Common myeloid progenitor, CD34-positive (primary cell): ENCODE results near the gene MMS19. TPM values are rescaled to one million over a fixed set of nuclear protein-coding genes. Genes with fewer than 3 reads are reported as not detected.
A peak's percentile ranks its signal among the peaks of the same experiment; 100 is the strongest.

Source experiments
- CTCF ChIA-PET: fragments of 350-600 bp; sonication (Branson Sonifier 250); formaldehyde crosslinking; loops from one replicate; lab custom pipeline; 2021; ENCODE audit warnings: antibody characterized with exemption; lab: Charles Lee
- POLR2A ChIA-PET: fragments of 350-600 bp; sonication (Branson Sonifier 250); formaldehyde crosslinking; loops from one replicate; lab custom pipeline; 2021; ENCODE audit warnings: antibody characterized with exemption; lab: Charles Lee
- DNase-seq, 3 donors: peaks; one replicate each; pipeline versions ENCODE4 v3.0.0 to v3.0.0-alpha.2; 2013
- H3K27ac ChIP-seq, 2 experiments: 1 replicate in 1 of 2; 2 replicates in 1 of 2; pipeline ENCODE4 v1.7.0; 2013; ENCODE audit warnings: inconsistent platforms in 2 of 2, low read length in 2 of 2, mild to moderate bottlenecking in 2 of 2, low read depth in 1 of 2, moderate library complexity in 1 of 2; ENCODE audit not compliant: severe bottlenecking in 2 of 2, insufficient read depth in 1 of 2, poor library complexity in 1 of 2
- H3K27me3 ChIP-seq, 5 experiments: replicated peaks in 2 of 5; 1 replicate in 3 of 5; 2 replicates in 2 of 5; pipeline versions ENCODE4 v1.6.1 to v1.7.0; 2013; ENCODE audit warnings: low read length in 4 of 5, mild to moderate bottlenecking in 2 of 5, moderate library complexity in 2 of 5, inconsistent platforms in 1 of 5; ENCODE audit not compliant: insufficient read depth in 5 of 5, control insufficient read depth in 4 of 5
- H3K36me3 ChIP-seq, 4 experiments: 1 replicate in 2 of 4; 2 replicates in 2 of 4; pipeline versions ENCODE4 v1.6.1 to v1.7.0; 2013; ENCODE audit warnings: low read length in 3 of 4, control low read depth in 1 of 4, mild to moderate bottlenecking in 1 of 4; ENCODE audit not compliant: control insufficient read depth in 4 of 4, insufficient read depth in 4 of 4
- H3K4me1 ChIP-seq, 4 experiments: 1 replicate in 3 of 4; 2 replicates in 1 of 4; pipeline versions ENCODE4 v1.6.1 to v1.7.1; 2013; ENCODE audit warnings: low read length in 3 of 4, mild to moderate bottlenecking in 3 of 4, control low read depth in 1 of 4, inconsistent platforms in 1 of 4, moderate library complexity in 1 of 4; ENCODE audit not compliant: control insufficient read depth in 4 of 4, insufficient read depth in 4 of 4; ENCODE audit errors: control extremely low read depth in 1 of 4
- H3K4me3 ChIP-seq, 7 experiments: 1 replicate in 4 of 7; 2 replicates in 3 of 7; pipeline versions ENCODE4 v1.5.1 to v1.7.0; 2013; ENCODE audit warnings: mild to moderate bottlenecking in 7 of 7, low read length in 6 of 7, moderate library complexity in 6 of 7, inconsistent platforms in 2 of 7, low read depth in 2 of 7, control low read depth in 1 of 7; ENCODE audit not compliant: insufficient read depth in 4 of 7, control insufficient read depth in 1 of 7; ENCODE audit errors: extremely low read depth in 1 of 7
- H3K9me3 ChIP-seq, 5 experiments: 1 replicate in 4 of 5; 2 replicates in 1 of 5; pipeline versions ENCODE4 v1.6.1 to v1.7.1; 2013; ENCODE audit warnings: low read length in 4 of 5, mild to moderate bottlenecking in 2 of 5, inconsistent platforms in 1 of 5, low read depth in 1 of 5, moderate library complexity in 1 of 5; ENCODE audit not compliant: control insufficient read depth in 4 of 5, insufficient read depth in 2 of 5; ENCODE audit errors: control extremely low read depth in 1 of 5
- WGBS: methylation state at CpG from one replicate; pipeline ENCODE4 v1.1.5; 2013; ENCODE audit not compliant: insufficient coverage; 5-methylcytosine and 5-hydroxymethylcytosine counted together
- polyA plus RNA-seq: library from polyadenylated mRNA; unstranded; fragments of 120-200 nt; gene quantifications from one replicate; pipeline ENCODE4 v1.2.1, GENCODE V29; 2013

MMS19 gene
- polyA plus RNA-seq: 56.1 TPM

- peaks cover 8 to 39% (median 33%) of the 10 kb centered on the region in 4 experiments for H3K4me1 ChIP-seq
- DNase-seq: peak; percentile 96 to 98 (median 98)
- H3K9me3 ChIP-seq: no peaks in the 10 kb centered on the region
- WGBS: under 1% methylated on average over 57 of the region's 73 CpGs
- H3K4me3 ChIP-seq: peak within 1 kb of the TSS; percentile 77 to 99 (median 92)
- peaks cover 0 to 2% (median under 1%) of the 10 kb centered on the region in 4 experiments for H3K36me3 ChIP-seq
- peak within 1 kb of the TSS; percentile 68 to 87 for H3K27ac ChIP-seq
- POLR2A ChIA-PET: no interaction called here
- CTCF ChIA-PET: interaction anchor here (0.9 kb wide), 1 partner anchor 12 kb away, joined by 3 read pairs; no protein-coding TSS in a partner anchor
- peaks cover 8 to 27% (median 14%) of the 10 kb centered on the region in 5 experiments for H3K27me3 ChIP-seq
Observed at GRCh38 chr10:97498076-97498840, at the start of gene MMS19. TSS of gene MMS19 (minus strand) at chr10:97498422. CDS start at chr10:97498384, 38 bp downstream.

GRCh38 chr10:97547962-97548361, 49.7 kb upstream of the MMS19 start:
- CTCF ChIA-PET: interaction anchor here (0.8 to 9.1 kb wide), 3 partner anchors 10 to 81 kb away, joined by 3 to 148 read pairs (median 4); partner anchors contain the start of gene ANKRD2
- no peak for DNase-seq
- Histone ChIP-seq H3K4me1 (peaks cover 0 to 19% (median 11%) of the 10 kb centered on the region in 4 experiments), H3K4me3 (no peak overlapping the region), H3K27me3 (no peaks in the 10 kb centered on the region), H3K36me3 (no peaks in the 10 kb centered on the region), H3K9me3 (no peaks in the 10 kb centered on the region), H3K27ac (no peak overlapping the region)
- POLR2A ChIA-PET: no interaction called here
- WGBS: 91% methylated on average over 4 of the region's 4 CpGs

- H3K4me3 ChIP-seq: no peak overlapping the region
- ChIA-PET POLR2A (no interaction called here), CTCF (interaction anchor here (0.8 to 2.2 kb wide), 5 partner anchors 11 to 81 kb away, joined by 3 to 9 read pairs (median 5); partner anchors contain the start of gene ANKRD2)
- DNase-seq: no peak
- H3K4me1 ChIP-seq: peaks cover 0 to 26% (median 19%) of the 10 kb centered on the region in 4 experiments
- no peaks in the 10 kb centered on the region for H3K36me3 ChIP-seq
- WGBS: 94% methylated on average over 4 of the region's 4 CpGs
- no peaks in the 10 kb centered on the region for H3K27me3 ChIP-seq
- no peak overlapping the region for H3K27ac ChIP-seq
- no peaks in the 10 kb centered on the region for H3K9me3 ChIP-seq
Observed at GRCh38 chr10:97547271-97547600, 49.0 kb upstream of the MMS19 start.

GRCh38 chr10:97546456-97547270, 48.4 kb upstream of the MMS19 start:
- no peak for DNase-seq
- ChIA-PET POLR2A (no interaction called here), CTCF (interaction anchor here (0.6 to 2.2 kb wide), 7 partner anchors 8 to 80 kb away, joined by 3 to 9 read pairs (median 4); partner anchors contain the start of gene ANKRD2)
- H3K27ac ChIP-seq: no peak overlapping the region
- no peaks in the 10 kb centered on the region for H3K36me3 ChIP-seq
- no peaks in the 10 kb centered on the region for H3K9me3 ChIP-seq
- no peak overlapping the region for H3K4me3 ChIP-seq
- 93% methylated on average over 8 of the region's 18 CpGs for WGBS
- H3K27me3 ChIP-seq: no peaks in the 10 kb centered on the region
- H3K4me1 ChIP-seq: peaks cover 0 to 30% (median 24%) of the 10 kb centered on the region in 4 experiments

GRCh38 chr10:97543025-97543546, 44.9 kb upstream of the MMS19 start:
- Histone ChIP-seq H3K27me3 (no peaks in the 10 kb centered on the region), H3K4me1 (peaks cover 0 to 30% (median 24%) of the 10 kb centered on the region in 4 experiments), H3K9me3 (no peaks in the 10 kb centered on the region), H3K4me3 (peak overlapping the region in 3 of 7 experiments; percentile 11 to 57 (median 33)), H3K36me3 (no peaks in the 10 kb centered on the region), H3K27ac (peak overlapping the region in 1 of 2 experiments; percentile 57)
- CTCF ChIA-PET: interaction anchor here (1.1 to 12.9 kb wide), 2 partner anchors 9 to 82 kb away, joined by 4 to 148 read pairs; no protein-coding TSS in a partner anchor
- peak; percentile 71 to 86 (median 81) for DNase-seq
- POLR2A ChIA-PET: no interaction called here
- WGBS: 22% methylated on average over 10 of the region's 10 CpGs

- H3K4me3 ChIP-seq: peak overlapping the region in 3 of 7 experiments; percentile 11 to 57 (median 33)
- peak; percentile 49 to 83 (median 77) for DNase-seq
- peak overlapping the region in 1 of 2 experiments; percentile 57 for H3K27ac ChIP-seq
- ChIA-PET CTCF (interaction anchor here (1.1 to 12.9 kb wide), 3 partner anchors 10 to 81 kb away, joined by 4 to 148 read pairs (median 6); no protein-coding TSS in a partner anchor), POLR2A (interaction anchor here (0.6 kb wide), 1 partner anchor 21 kb away, joined by 4 read pairs; no protein-coding TSS in a partner anchor)
- 85% methylated on average over 9 of the region's 9 CpGs for WGBS
- peaks cover 0 to 30% (median 24%) of the 10 kb centered on the region in 4 experiments for H3K4me1 ChIP-seq
- no peaks in the 10 kb centered on the region for H3K27me3 ChIP-seq
- no peaks in the 10 kb centered on the region for H3K36me3 ChIP-seq
- H3K9me3 ChIP-seq: no peaks in the 10 kb centered on the region
Observed at GRCh38 chr10:97542169-97543024, 44.2 kb upstream of the MMS19 start.
